ENCODE results near the gene RALGAPB.

- TF ChIP-seq CTCF (IDR thresholded peaks at IDR 0.05) (no peak), FOXM1 (IDR thresholded peaks at IDR 0.05; ENCODE audit: low read depth) (no peak)
Measured at GRCh38 chr20:38498909-38499308, 26.3 kb downstream of the RALGAPB start.

Data from SK-N-SH (cell line).